CD14-positive monocyte (primary cell): ENCODE results near the gene MUC6. TPM values are rescaled to one million over a fixed set of nuclear protein-coding genes. Genes with fewer than 3 reads are reported as not detected.

Source experiments
- DNase-seq, 3 donors: peaks; one replicate each; pipeline ENCODE4 v3.0.0-alpha.2; 2011 to 2022
- H2AFZ ChIP-seq: 2 replicates; pipeline ENCODE4 v1.6.0; 2012; ENCODE audit warnings: mild to moderate bottlenecking, low read depth, low read length, inconsistent platforms; ENCODE audit not compliant: insufficient read depth, poor library complexity, severe bottlenecking
- H3K27ac ChIP-seq, 2 donors: 1 replicate in 1 of 2; 2 replicates in 1 of 2; pipeline ENCODE4 v1.5.1; 2012 to 2013; ENCODE audit warnings: low read length in 2 of 2, control low read depth in 1 of 2, inconsistent platforms in 1 of 2, low read depth in 1 of 2, mild to moderate bottlenecking in 1 of 2
- H3K27me3 ChIP-seq, 2 donors: one replicate each; pipeline versions ENCODE4 v1.6.0 to v1.6.1; 2011 to 2013; ENCODE audit warnings: low read length in 2 of 2; ENCODE audit not compliant: control insufficient read depth in 2 of 2, insufficient read depth in 2 of 2
- H3K36me3 ChIP-seq, 2 donors: replicated peaks in 1 of 2; 1 replicate in 1 of 2; 2 replicates in 1 of 2; pipeline versions ENCODE4 v1.5.1 to v1.6.1; 2012 to 2013; ENCODE audit warnings: low read length in 2 of 2, control low read depth in 1 of 2, inconsistent platforms in 1 of 2, mild to moderate bottlenecking in 1 of 2; ENCODE audit not compliant: insufficient read depth in 2 of 2, control insufficient read depth in 1 of 2
- H3K4me1 ChIP-seq, 2 donors: 1 replicate in 1 of 2; 2 replicates in 1 of 2; pipeline versions ENCODE4 v1.5.1 to v1.6.1; 2012 to 2013; ENCODE audit warnings: low read length in 2 of 2, control low read depth in 1 of 2, inconsistent platforms in 1 of 2, mild to moderate bottlenecking in 1 of 2, moderate library complexity in 1 of 2; ENCODE audit not compliant: insufficient read depth in 2 of 2, control insufficient read depth in 1 of 2
- H3K4me2 ChIP-seq: replicated peaks from 2 replicates; pipeline ENCODE3; 2012; ENCODE audit warnings: low read length, moderate library complexity, mild to moderate bottlenecking; ENCODE audit not compliant: poor library complexity, severe bottlenecking; ENCODE audit errors: extremely low read depth
- H3K4me3 ChIP-seq, 3 experiments: fragments of 200-600 bp in 1 of 3; sonication (generic) in 1 of 3; replicated peaks in 1 of 3; 1 replicate in 2 of 3; 2 replicates in 1 of 3; pipeline ENCODE4 v1.5.1; 2011 to 2013; ENCODE audit warnings: low read length in 3 of 3, mild to moderate bottlenecking in 3 of 3, control low read depth in 2 of 3, low read depth in 2 of 3, inconsistent platforms in 1 of 3, moderate library complexity in 1 of 3
- H3K79me2 ChIP-seq: 2 replicates; pipeline ENCODE4 v1.6.0; 2012; ENCODE audit warnings: mild to moderate bottlenecking, control low read depth, inconsistent platforms, low read length, moderate library complexity; ENCODE audit not compliant: insufficient read depth
- H3K9ac ChIP-seq: 2 replicates; pipeline ENCODE4 v1.6.0; 2017; ENCODE audit warnings: low read length, mild to moderate bottlenecking; ENCODE audit not compliant: insufficient read depth, poor library complexity, severe bottlenecking
- H3K9me3 ChIP-seq, 2 donors: replicated peaks in 1 of 2; 1 replicate in 1 of 2; 2 replicates in 1 of 2; pipeline versions ENCODE4 v1.5.1 to v1.6.1; 2012 to 2013; ENCODE audit warnings: low read length in 2 of 2, control low read depth in 1 of 2; ENCODE audit not compliant: control insufficient read depth in 1 of 2, insufficient read depth in 1 of 2
- H4K20me1 ChIP-seq: 2 replicates; pipeline ENCODE4 v1.6.0; 2012; ENCODE audit warnings: mild to moderate bottlenecking, low read length, control low read depth, moderate library complexity; ENCODE audit not compliant: insufficient read depth
- H3K27ac Mint-ChIP-seq, 7 donors: one replicate each; pipeline ENCODE4 v1.8.0; 2020; ENCODE audit warnings: mild to moderate bottlenecking in 7 of 7, mixed read lengths in 7 of 7, moderate library complexity in 6 of 7, inconsistent platforms in 2 of 7
- H3K27me3 Mint-ChIP-seq, 3 donors: one replicate each; pipeline ENCODE4 v1.8.0; 2021 to 2022; ENCODE audit warnings: low read depth in 3 of 3, mild to moderate bottlenecking in 3 of 3, mixed read lengths in 3 of 3, moderate library complexity in 3 of 3, inconsistent platforms in 1 of 3
- H3K36me3 Mint-ChIP-seq, 2 donors: one replicate each; pipeline ENCODE4 v1.8.0; 2020; ENCODE audit warnings: mixed read lengths in 2 of 2, inconsistent platforms in 1 of 2, mild to moderate bottlenecking in 1 of 2
- H3K4me1 Mint-ChIP-seq: one replicate; pipeline ENCODE4 v1.8.0; 2020; ENCODE audit warnings: mild to moderate bottlenecking, mixed read lengths
- H3K4me3 Mint-ChIP-seq, 2 donors: one replicate each; pipeline ENCODE4 v1.8.0; 2020; ENCODE audit warnings: mild to moderate bottlenecking in 2 of 2, mixed read lengths in 2 of 2, moderate library complexity in 1 of 2
- H3K9me3 Mint-ChIP-seq, 7 donors: one replicate each; pipeline ENCODE4 v1.8.0; 2020 to 2022; ENCODE audit warnings: mixed read lengths in 7 of 7, mild to moderate bottlenecking in 6 of 7, moderate library complexity in 6 of 7, inconsistent platforms in 2 of 7
- WGBS: methylation state at CpG from one replicate; pipeline ENCODE4 v1.1.5; 2013; ENCODE audit warnings: missing lambda C conversion rate; ENCODE audit not compliant: insufficient coverage; 5-methylcytosine and 5-hydroxymethylcytosine counted together
- intact Hi-C, 2 donors: fragments of 100-400 bp; cut with micrococcal nuclease; formaldehyde crosslinking; loops; one replicate each; pipeline versions ENCODE4 v1.15.0 to v1.15.1; 2023
- polyA plus RNA-seq, 3 donors: library from polyadenylated mRNA; depleted of rRNA in 1 of 3; unstranded in 2 of 3; stranded (reverse) in 1 of 3; fragments of 300-500 nt in 2 of 3; fragments of >200 nt in 1 of 3; fragmentation: Illumina TruSeq in 2 of 3; gene quantifications; 1 replicate in 2 of 3; 2 replicates in 1 of 3; pipeline ENCODE4 v1.2.3, GENCODE V29; 2012 to 2021
- TF ChIP-seq, protein P1 (sequence below): fragments of 200-600 bp; IDR thresholded peaks from one replicate; pipeline ENCODE4 v1.8.0; 2022; ENCODE audit warnings: antibody characterized with exemption, mild to moderate bottlenecking

MUC6 gene
- polyA plus RNA-seq, 3 donors: not detected

DNA sequence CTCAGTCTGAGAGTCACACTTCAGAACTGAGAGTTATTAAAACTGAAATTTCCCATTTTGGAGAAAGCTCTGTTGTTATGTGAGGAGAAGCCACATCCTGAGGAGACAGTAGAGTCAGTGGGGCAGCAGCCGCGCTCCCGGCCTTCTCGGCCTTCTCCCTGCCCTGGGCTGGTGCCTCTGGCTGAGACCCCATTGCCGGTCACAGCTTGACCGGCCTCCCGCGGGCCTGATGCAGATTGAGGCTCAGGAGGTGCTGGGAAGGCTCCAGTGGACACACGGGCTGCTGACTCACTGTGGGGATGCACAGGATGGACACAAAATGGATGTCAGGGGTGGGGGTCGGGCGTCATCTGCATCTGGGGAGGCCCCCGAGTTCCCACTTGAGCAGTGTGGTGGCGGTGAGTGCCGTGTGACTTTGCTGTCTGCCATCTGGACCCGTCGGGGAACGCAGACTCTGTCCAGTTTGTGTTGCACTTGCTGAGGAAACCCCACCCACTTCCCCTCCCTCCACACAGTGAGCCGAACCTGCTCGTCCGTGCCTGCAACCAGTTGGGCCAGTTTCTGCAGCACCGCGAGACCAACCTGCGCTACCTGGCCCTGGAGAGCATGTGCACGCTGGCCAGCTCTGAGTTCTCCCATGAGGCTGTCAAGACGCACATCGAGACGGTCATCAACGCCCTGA is 50.1 kb downstream of the MUC6 start:
- Histone ChIP-seq H3K27ac (no peak overlapping the region), H3K27me3 (no peaks in the 10 kb centered on the region), H3K79me2 (no peaks in the 10 kb centered on the region), H3K4me2 (no peak overlapping the region), H3K4me1 (no peaks in the 10 kb centered on the region), H2AFZ (no peak overlapping the region), H3K36me3 (peaks cover 76 to 94% of the 10 kb centered on the region in 2 donors), H3K4me3 (no peak overlapping the region), H4K20me1 (peaks cover 11% of the 10 kb centered on the region), H3K9ac (no peak overlapping the region), H3K9me3 (no peaks in the 10 kb centered on the region)
- TF ChIP-seq, protein P1, sequence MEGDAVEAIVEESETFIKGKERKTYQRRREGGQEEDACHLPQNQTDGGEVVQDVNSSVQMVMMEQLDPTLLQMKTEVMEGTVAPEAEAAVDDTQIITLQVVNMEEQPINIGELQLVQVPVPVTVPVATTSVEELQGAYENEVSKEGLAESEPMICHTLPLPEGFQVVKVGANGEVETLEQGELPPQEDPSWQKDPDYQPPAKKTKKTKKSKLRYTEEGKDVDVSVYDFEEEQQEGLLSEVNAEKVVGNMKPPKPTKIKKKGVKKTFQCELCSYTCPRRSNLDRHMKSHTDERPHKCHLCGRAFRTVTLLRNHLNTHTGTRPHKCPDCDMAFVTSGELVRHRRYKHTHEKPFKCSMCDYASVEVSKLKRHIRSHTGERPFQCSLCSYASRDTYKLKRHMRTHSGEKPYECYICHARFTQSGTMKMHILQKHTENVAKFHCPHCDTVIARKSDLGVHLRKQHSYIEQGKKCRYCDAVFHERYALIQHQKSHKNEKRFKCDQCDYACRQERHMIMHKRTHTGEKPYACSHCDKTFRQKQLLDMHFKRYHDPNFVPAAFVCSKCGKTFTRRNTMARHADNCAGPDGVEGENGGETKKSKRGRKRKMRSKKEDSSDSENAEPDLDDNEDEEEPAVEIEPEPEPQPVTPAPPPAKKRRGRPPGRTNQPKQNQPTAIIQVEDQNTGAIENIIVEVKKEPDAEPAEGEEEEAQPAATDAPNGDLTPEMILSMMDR: no peak
- DNase-seq: no peak
- Mint-ChIP-seq H3K27me3 (no peaks in the 10 kb centered on the region), H3K36me3 (peaks cover 81 to 94% of the 10 kb centered on the region in 2 donors), H3K27ac (no peak overlapping the region), H3K4me1 (no peaks in the 10 kb centered on the region), H3K9me3 (no peaks in the 10 kb centered on the region), H3K4me3 (no peak overlapping the region)
- 93% methylated on average over 28 of the region's 28 CpGs for WGBS
- intact Hi-C loops: no loop called here

DNA sequence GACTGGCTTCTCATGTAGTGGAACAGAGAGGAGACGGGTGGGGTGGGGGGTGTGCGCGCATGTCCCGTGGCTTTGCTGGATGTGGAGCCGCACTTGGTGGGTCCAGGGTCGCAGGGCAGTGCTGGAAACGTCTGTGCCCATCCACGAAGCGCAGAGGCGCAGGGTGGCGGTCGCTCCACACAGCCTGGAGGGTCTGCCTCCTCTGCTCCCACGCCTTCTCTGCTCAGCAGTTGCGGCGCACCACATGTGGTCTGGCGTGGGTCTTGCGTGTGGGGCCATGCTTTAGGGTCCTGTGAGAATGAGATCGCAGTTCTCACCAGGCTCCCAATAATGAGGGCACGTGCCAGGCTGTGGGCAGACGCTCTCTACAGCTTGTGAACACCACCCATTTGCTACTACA is 50.7 kb downstream of the MUC6 start:
- H3K27ac Mint-ChIP-seq: no peak overlapping the region
- intact Hi-C loops: no loop called here

More for the DNA sequence above, 50.7 kb downstream of the MUC6 start:
- peaks cover 77 to 94% of the 10 kb centered on the region in 2 donors for H3K36me3 ChIP-seq
- WGBS: 97% methylated on average over 20 of the region's 20 CpGs
- TF ChIP-seq, protein P1: no peak
- Mint-ChIP-seq H3K9me3 (no peaks in the 10 kb centered on the region), H3K36me3 (peaks cover 81 to 94% of the 10 kb centered on the region in 2 donors), H3K4me1 (no peaks in the 10 kb centered on the region), H3K27me3 (no peaks in the 10 kb centered on the region), H3K4me3 (no peak overlapping the region)
- no peaks in the 10 kb centered on the region for H3K27me3 ChIP-seq
- H3K27ac ChIP-seq: no peak overlapping the region
- H3K9ac ChIP-seq: no peak overlapping the region
- peaks cover 11% of the 10 kb centered on the region for H4K20me1 ChIP-seq
- H3K9me3 ChIP-seq: no peaks in the 10 kb centered on the region
- no peak overlapping the region for H3K4me2 ChIP-seq
- no peak overlapping the region for H2AFZ ChIP-seq
- no peak for DNase-seq
- H3K79me2 ChIP-seq: no peaks in the 10 kb centered on the region
- no peak overlapping the region for H3K4me3 ChIP-seq
- no peaks in the 10 kb centered on the region for H3K4me1 ChIP-seq
